H9 (cell line): ENCODE measurements around the gene SLC7A14. TPM values are rescaled to one million over a fixed set of nuclear protein-coding genes. Genes with fewer than 3 reads are reported as not detected.

Source experiments
- DNase-seq: peaks from one replicate; pipeline ENCODE4 v3.0.0-alpha.2; 2017
- H2AFZ ChIP-seq: one replicate; pipeline ENCODE4 v1.6.1; 2013; ENCODE audit warnings: mild to moderate bottlenecking, low read length, control low read depth, moderate library complexity
- H2AK5ac ChIP-seq: 2 replicates; pipeline ENCODE4 v1.6.1; 2013; ENCODE audit warnings: low read length, control low read depth, mixed read lengths; ENCODE audit not compliant: insufficient read length
- H2BK120ac ChIP-seq: one replicate; pipeline ENCODE4 v1.6.1; 2013; ENCODE audit warnings: low read depth, mild to moderate bottlenecking, low read length, control low read depth, inconsistent platforms; ENCODE audit not compliant: poor library complexity, severe bottlenecking
- H2BK12ac ChIP-seq: 2 replicates; pipeline ENCODE4 v1.6.1; 2013; ENCODE audit warnings: low read length, control low read depth, mixed read lengths, low read depth; ENCODE audit not compliant: insufficient read length
- H2BK15ac ChIP-seq: 2 replicates; pipeline ENCODE4 v1.6.1; 2013; ENCODE audit warnings: low read depth, low read length, control low read depth
- H2BK20ac ChIP-seq: one replicate; pipeline ENCODE4 v1.6.1; 2013; ENCODE audit warnings: low read depth, mild to moderate bottlenecking, low read length, control low read depth, inconsistent platforms; ENCODE audit not compliant: poor library complexity, severe bottlenecking
- H2BK5ac ChIP-seq: 2 replicates; pipeline ENCODE4 v1.6.1; 2013; ENCODE audit warnings: low read length, control low read depth, mixed read lengths; ENCODE audit not compliant: insufficient read length
- H3K14ac ChIP-seq: 2 replicates; pipeline ENCODE4 v1.6.1; 2013; ENCODE audit warnings: low read length, control low read depth; ENCODE audit not compliant: insufficient read depth
- H3K18ac ChIP-seq: 2 replicates; pipeline ENCODE4 v1.6.1; 2013; ENCODE audit warnings: low read depth, mild to moderate bottlenecking, mixed read lengths, low read length, control low read depth; ENCODE audit not compliant: insufficient read length
- H3K23ac ChIP-seq: 2 replicates; pipeline ENCODE4 v1.6.1; 2013; ENCODE audit warnings: low read length, control low read depth, mixed read lengths, low read depth; ENCODE audit not compliant: insufficient read length
- H3K23me2 ChIP-seq: 2 replicates; pipeline ENCODE4 v1.6.1; 2013; ENCODE audit warnings: low read depth, mild to moderate bottlenecking, mixed read lengths, low read length, control low read depth; ENCODE audit not compliant: insufficient read length, poor library complexity, severe bottlenecking
- H3K27ac ChIP-seq: 2 replicates; pipeline ENCODE4 v1.5.1; 2013; ENCODE audit warnings: low read length, control low read depth, mixed read lengths, low read depth; ENCODE audit not compliant: insufficient read length
- H3K27me3 ChIP-seq: 2 replicates; pipeline ENCODE4 v1.6.1; 2013; ENCODE audit warnings: low read length, control low read depth, inconsistent platforms; ENCODE audit not compliant: insufficient read depth
- H3K4ac ChIP-seq: 2 replicates; pipeline ENCODE4 v1.6.1; 2013; ENCODE audit warnings: low read depth, mild to moderate bottlenecking, control low read depth, inconsistent platforms, low read length, moderate library complexity
- H3K4me1 ChIP-seq: 2 replicates; pipeline ENCODE4 v1.6.1; 2013; ENCODE audit warnings: low read length, control low read depth, inconsistent platforms; ENCODE audit not compliant: insufficient read depth
- H3K4me2 ChIP-seq: 2 replicates; pipeline ENCODE4 v1.6.1; 2013; ENCODE audit warnings: low read length, control low read depth, mixed read lengths; ENCODE audit not compliant: insufficient read length, insufficient read depth
- H3K56ac ChIP-seq: 2 replicates; pipeline ENCODE4 v1.6.1; 2013; ENCODE audit warnings: low read depth, mild to moderate bottlenecking, mixed read lengths, low read length, control low read depth; ENCODE audit not compliant: insufficient read length
- H3K79me1 ChIP-seq: 2 replicates; pipeline ENCODE4 v1.6.1; 2013; ENCODE audit warnings: low read depth, mild to moderate bottlenecking, moderate library complexity, low read length, control low read depth, inconsistent platforms; ENCODE audit not compliant: insufficient read depth, poor library complexity, severe bottlenecking
- H3K79me2 ChIP-seq: 2 replicates; pipeline ENCODE4 v1.6.1; 2013; ENCODE audit warnings: low read length, control low read depth, inconsistent platforms; ENCODE audit not compliant: insufficient read depth
- H3K9ac ChIP-seq: 2 replicates; pipeline ENCODE4 v1.6.1; 2013; ENCODE audit warnings: low read length, control low read depth, mixed read lengths; ENCODE audit not compliant: insufficient read length; ENCODE audit errors: extremely low read depth
- H3K9me3 ChIP-seq: one replicate; pipeline ENCODE4 v1.6.1; 2013; ENCODE audit warnings: low read depth, low read length, inconsistent platforms; ENCODE audit not compliant: control insufficient read depth
- H3T11ph ChIP-seq: one replicate; pipeline ENCODE4 v1.6.1; 2013; ENCODE audit warnings: mild to moderate bottlenecking, low read length, control low read depth, inconsistent platforms
- H4K20me1 ChIP-seq: one replicate; pipeline ENCODE4 v1.6.1; 2013; ENCODE audit not compliant: control insufficient read depth, insufficient read length, insufficient read depth
- H4K5ac ChIP-seq: 2 replicates; pipeline ENCODE4 v1.6.1; 2013; ENCODE audit warnings: low read depth, mild to moderate bottlenecking, mixed read lengths, low read length, control low read depth; ENCODE audit not compliant: insufficient read length
- H4K8ac ChIP-seq: replicated peaks from 2 replicates; pipeline ENCODE4 v1.6.1; 2013; ENCODE audit warnings: low read length, control low read depth, mixed read lengths, low read depth; ENCODE audit not compliant: insufficient read length
- H4K91ac ChIP-seq: 2 replicates; pipeline ENCODE4 v1.6.1; 2013; ENCODE audit warnings: low read depth, mild to moderate bottlenecking, moderate library complexity, mixed read lengths, low read length, control low read depth; ENCODE audit not compliant: insufficient read length
- H3K27ac Mint-ChIP-seq, 3 experiments: 2 replicates in 2 of 3; 3 replicates in 1 of 3; pipeline ENCODE4 v1.8.0; 2020 to 2021; ENCODE audit warnings: mixed read lengths in 3 of 3, mild to moderate bottlenecking in 1 of 3, moderate library complexity in 1 of 3
- H3K27me3 Mint-ChIP-seq: 2 replicates; pipeline ENCODE4 v1.8.0; 2021; ENCODE audit warnings: low read depth, mild to moderate bottlenecking, moderate library complexity, mixed read lengths
- H3K36me3 Mint-ChIP-seq, 3 experiments: 2 replicates in 2 of 3; 3 replicates in 1 of 3; pipeline ENCODE4 v1.8.0; 2020 to 2021; ENCODE audit warnings: low read depth in 3 of 3, mixed read lengths in 3 of 3; ENCODE audit not compliant: insufficient read depth in 1 of 3
- H3K4me1 Mint-ChIP-seq, 2 experiments: 2 replicates each; pipeline ENCODE4 v1.8.0; 2020; ENCODE audit warnings: mixed read lengths in 2 of 2
- H3K4me3 Mint-ChIP-seq, 2 experiments: 2 replicates in 1 of 2; 3 replicates in 1 of 2; pipeline ENCODE4 v1.8.0; 2020 to 2021; ENCODE audit warnings: mild to moderate bottlenecking in 2 of 2, mixed read lengths in 2 of 2, moderate library complexity in 1 of 2
- H3K9me3 Mint-ChIP-seq, 2 experiments: 2 replicates in 1 of 2; 3 replicates in 1 of 2; pipeline ENCODE4 v1.8.0; 2020; ENCODE audit warnings: mild to moderate bottlenecking in 2 of 2, mixed read lengths in 2 of 2, moderate library complexity in 1 of 2
- CTCF ChIP-seq: fragments of 200-600 bp; sonication (generic); conservative IDR thresholded peaks from 3 replicates; pipeline ENCODE4 v1.8.0; 2021; ENCODE audit warnings: antibody characterized with exemption, mild to moderate bottlenecking
- WGBS: extraction: QIAGEN DNeasy Blood & Tissue Kit; methylation state at CpG from one replicate; pipeline ENCODE4 v1.1.7; 2013; ENCODE audit warnings: missing lambda C conversion rate, low lambda C conversion rate, mixed read lengths; ENCODE audit not compliant: insufficient read length; ENCODE audit errors: extremely low coverage; 5-methylcytosine and 5-hydroxymethylcytosine counted together
- total RNA-seq: library from RNA; stranded (reverse); gene quantifications from 2 replicates; pipeline ENCODE4 v1.2.1, GENCODE V29; 2021

The SLC7A14 gene
- total RNA-seq, 1 experiment from 2014 or later: 0.42 TPM

DNA sequence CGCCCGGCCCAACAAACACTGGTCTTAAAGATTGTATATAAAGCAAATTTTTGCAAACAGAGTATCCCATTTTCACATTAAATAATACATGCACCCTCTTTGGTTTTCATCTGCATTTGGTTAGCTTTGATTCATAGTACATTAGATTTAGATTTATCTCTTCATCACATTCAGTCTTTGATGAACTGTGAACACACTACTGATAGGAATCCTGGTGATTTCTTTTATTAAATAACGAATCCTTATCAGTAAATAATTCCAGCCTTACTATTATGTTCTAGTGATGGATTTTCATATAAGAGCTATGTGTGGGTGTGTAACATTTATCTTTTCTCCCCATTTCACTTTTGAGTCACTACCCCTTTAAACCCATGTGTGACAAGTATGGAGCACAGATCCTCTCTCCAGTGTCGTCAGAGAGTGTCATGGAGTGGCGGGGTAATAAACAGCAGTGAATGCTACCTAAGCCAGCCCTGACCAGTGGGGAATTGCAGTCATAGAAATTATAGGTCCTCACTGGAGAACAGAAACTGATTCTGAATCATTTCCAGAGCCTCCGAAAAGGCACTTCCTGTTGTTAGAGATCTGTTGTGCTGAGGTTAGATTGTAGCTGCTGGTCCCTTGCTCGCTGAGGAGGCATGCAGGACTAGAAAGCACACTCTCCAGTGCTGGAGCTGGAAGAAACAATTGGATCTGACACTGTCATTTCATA, 22.0 kb downstream of the SLC7A14 start:
- H2BK12ac ChIP-seq: no peak overlapping the region
- no peak overlapping the region for H2BK120ac ChIP-seq
- H2BK20ac ChIP-seq: no peak overlapping the region
- no peak overlapping the region for H3K9ac ChIP-seq
- Mint-ChIP-seq H3K36me3 (0 out of 7 replicates have a peak, but pooled peaks cover 0 to 2% (median 0%) of the 10 kb centered on the region in 3 experiments), H3K27me3 (no peaks in the 10 kb centered on the region; the same call in 1 of the 2 replicates), H3K27ac (no peak overlapping the region; a peak in 1 of 7 replicates), H3K4me3 (no peak overlapping the region), H3K4me1 (peaks cover 4 to 7% of the 10 kb centered on the region in 2 experiments; a peak in 3 of 4 replicates), H3K9me3 (peaks cover 0 to 2% of the 10 kb centered on the region in 2 experiments; a peak in 2 of 5 replicates)
- no peak overlapping the region for H2AFZ ChIP-seq
- H3K23me2 ChIP-seq: no peaks in the 10 kb centered on the region
- no peak overlapping the region for H3K14ac ChIP-seq
- H2AK5ac ChIP-seq: no peak overlapping the region
- H3K27me3 ChIP-seq: no peaks in the 10 kb centered on the region
- TF ChIP-seq CTCF: no peak
- H3K4me1 ChIP-seq: no peaks in the 10 kb centered on the region
- no CpG with 5 or more reads among the region's 7 CpGs for WGBS
- no peak overlapping the region for H2BK15ac ChIP-seq
- H3K18ac ChIP-seq: no peak overlapping the region
- no peak overlapping the region for H2BK5ac ChIP-seq
- no peaks in the 10 kb centered on the region for H3K9me3 ChIP-seq
- no peaks in the 10 kb centered on the region for H3K79me2 ChIP-seq
- no peaks in the 10 kb centered on the region for H4K20me1 ChIP-seq
- no peak overlapping the region for H3T11ph ChIP-seq
- H4K8ac ChIP-seq: no peak overlapping the region
- no peak for DNase-seq
- no peak overlapping the region for H3K4ac ChIP-seq
- H3K23ac ChIP-seq: no peak overlapping the region
- H4K91ac ChIP-seq: no peak overlapping the region
- no peak overlapping the region for H3K27ac ChIP-seq
- H3K4me2 ChIP-seq: no peak overlapping the region
- no peak overlapping the region for H4K5ac ChIP-seq
- H3K56ac ChIP-seq: no peak overlapping the region
- no peaks in the 10 kb centered on the region for H3K79me1 ChIP-seq
